SK-N-SH (cell line): Measurements from ENCODE around the gene LRIF1. TPM values are rescaled to one million over a fixed set of nuclear protein-coding genes. Genes with fewer than 3 reads are reported as not detected.

Experiments
- CTCF ChIA-PET: fragments of 300-600, 350-600 bp; formaldehyde crosslinking; extraction: SDS; loops from one replicate; lab custom pipeline; 2021; lab: Yijun Ruan, JAX
- POLR2A ChIA-PET: fragments of 350-600 bp; sonication (Branson Sonifier 250); formaldehyde crosslinking; extraction: SDS; loops from one replicate; lab custom pipeline; 2020; ENCODE audit warnings: antibody characterized with exemption, inconsistent platforms; lab: Yijun Ruan, JAX
- DNase-seq: peaks from one replicate; pipeline ENCODE4 v3.0.0; 2012
- H2AFZ ChIP-seq: fragments of 200-600 bp; sonication (generic); 2 replicates; pipeline ENCODE4 v1.8.1; 2016; ENCODE audit warnings: antibody characterized with exemption, mild to moderate bottlenecking, low read depth
- H3F3A ChIP-seq: fragments of 200-600 bp; sonication (generic); replicated peaks from 2 replicates; pipeline ENCODE3; 2016; ENCODE audit warnings: antibody characterized with exemption, mild to moderate bottlenecking; ENCODE audit not compliant: insufficient read depth
- H3K27ac ChIP-seq, 2 experiments: fragments of 200-500 bp in 1 of 2; fragments of 200-600 bp in 1 of 2; sonication (Bioruptor generic) in 1 of 2; sonication (generic), shearing (Covaris generic) in 1 of 2; 2 replicates each; pipeline versions ENCODE4 v1.5.1 to v1.6.1; 2014 to 2016; ENCODE audit warnings: low read depth in 2 of 2, inconsistent platforms in 1 of 2, low read length in 1 of 2, mild to moderate bottlenecking in 1 of 2, mixed read lengths in 1 of 2
- H3K27me3 ChIP-seq: fragments of 200-600 bp; sonication (generic), shearing (Covaris generic); 2 replicates; pipeline ENCODE4 v1.6.1; 2016; ENCODE audit warnings: mixed run types; ENCODE audit not compliant: insufficient read depth
- H3K36me3 ChIP-seq, 2 experiments: fragments of 200-500 bp in 1 of 2; fragments of 200-600 bp in 1 of 2; sonication (Bioruptor generic) in 1 of 2; sonication (generic) in 1 of 2; replicated peaks in 1 of 2; 2 replicates each; pipeline versions ENCODE3 to v1.5.1; 2014 to 2016; ENCODE audit warnings: low read length in 1 of 2, mild to moderate bottlenecking in 1 of 2; ENCODE audit not compliant: insufficient read depth in 2 of 2, control insufficient read depth in 1 of 2
- H3K4me1 ChIP-seq, 2 experiments: fragments of 200-500 bp in 1 of 2; fragments of 200-600 bp in 1 of 2; sonication (Bioruptor generic) in 1 of 2; sonication (generic), shearing (Covaris generic) in 1 of 2; 2 replicates each; pipeline versions ENCODE4 v1.5.1 to v1.6.1; 2014 to 2016; ENCODE audit warnings: low read depth in 1 of 2, low read length in 1 of 2, mixed run types in 1 of 2; ENCODE audit not compliant: insufficient read depth in 2 of 2, control insufficient read depth in 1 of 2
- H3K4me2 ChIP-seq: fragments of 200-600 bp; sonication (generic), shearing (Covaris generic); 2 replicates; pipeline ENCODE4 v1.6.1; 2017; ENCODE audit warnings: mixed run types
- H3K4me3 ChIP-seq, 2 experiments: fragments of 200-500 bp in 1 of 2; fragments of 200-600 bp in 1 of 2; sonication (Bioruptor generic) in 1 of 2; sonication (generic), shearing (Covaris generic) in 1 of 2; 2 replicates each; pipeline versions ENCODE4 v1.5.1 to v1.8.1; 2014 to 2016; ENCODE audit warnings: low read depth in 2 of 2, inconsistent platforms in 1 of 2, low read length in 1 of 2, mild to moderate bottlenecking in 1 of 2, mixed read lengths in 1 of 2, moderate library complexity in 1 of 2
- H3K79me2 ChIP-seq: fragments of 200-600 bp; sonication (generic); 2 replicates; pipeline ENCODE4 v1.8.1; 2017; ENCODE audit warnings: mild to moderate bottlenecking; ENCODE audit not compliant: insufficient read depth
- H3K9ac ChIP-seq: fragments of 200-600 bp; sonication (generic); 2 replicates; pipeline ENCODE4 v1.6.1; 2017; ENCODE audit warnings: mixed run types
- H3K9me2 ChIP-seq: fragments of 200-600 bp; sonication (generic); 2 replicates; pipeline ENCODE4 v1.6.1; 2017; ENCODE audit warnings: mixed run types
- H3K9me3 ChIP-seq: fragments of 200-600 bp; sonication (generic); 2 replicates; pipeline ENCODE4 v1.6.1; 2017; ENCODE audit warnings: mixed run types, mild to moderate bottlenecking, moderate library complexity
- H4K20me1 ChIP-seq: fragments of 200-600 bp; sonication (generic); 2 replicates; pipeline ENCODE4 v1.6.1; 2017; ENCODE audit warnings: mild to moderate bottlenecking, mixed run types; ENCODE audit not compliant: insufficient read depth
- CHD2 ChIP-seq: fragments of 150-350 bp; IDR thresholded peaks from 2 replicates; pipeline ENCODE4 v1.6.1; 2018; ENCODE audit warnings: low read length; ENCODE audit not compliant: partially characterized antibody
- ELF1 ChIP-seq: IDR thresholded peaks from 2 replicates; pipeline ENCODE4 v1.4.0; 2012
- FOSL2 ChIP-seq: IDR thresholded peaks from 2 replicates; pipeline ENCODE4 v1.4.0; 2012; ENCODE audit warnings: low read depth, mild to moderate bottlenecking, moderate library complexity, borderline replicate concordance
- FOXJ3 ChIP-seq: sonication (generic); formaldehyde crosslinking; IDR thresholded peaks from 2 replicates; pipeline ENCODE4 v1.5.1; 2020; ENCODE audit warnings: mild to moderate bottlenecking, missing genetic modification reagents
- FOXM1 ChIP-seq: IDR thresholded peaks from 2 replicates; pipeline ENCODE4 v1.4.0; 2012; ENCODE audit warnings: low read depth, mild to moderate bottlenecking
- GATA2 ChIP-seq: sonication (generic); formaldehyde crosslinking; IDR thresholded peaks from 2 replicates; pipeline ENCODE4 v1.5.0; 2020; ENCODE audit warnings: mild to moderate bottlenecking, missing genetic modification reagents
- MEF2A ChIP-seq: IDR thresholded peaks from 2 replicates; pipeline ENCODE4 v1.4.0; 2012; ENCODE audit warnings: low read depth, borderline replicate concordance
- POLR2AphosphoS5 ChIP-seq: IDR thresholded peaks from 2 replicates; pipeline ENCODE4 v1.6.1; 2012; ENCODE audit warnings: low read depth, low read length
- RCOR1 ChIP-seq: fragments of 150-350 bp; IDR thresholded peaks from 2 replicates; pipeline ENCODE4 v1.6.1; 2017; ENCODE audit warnings: antibody characterized with exemption, low read length
- REST ChIP-seq: IDR thresholded peaks from 2 replicates; pipeline ENCODE4 v1.6.1; 2012; ENCODE audit warnings: mild to moderate bottlenecking, low read depth, low read length, moderate library complexity
- RXRA ChIP-seq: IDR thresholded peaks from 2 replicates; pipeline ENCODE4 v1.4.0; 2012; ENCODE audit warnings: low read depth, mild to moderate bottlenecking, borderline replicate concordance
- SIN3A ChIP-seq: IDR thresholded peaks from 2 replicates; pipeline ENCODE4 v1.6.1; 2012; ENCODE audit warnings: low read depth, mild to moderate bottlenecking, low read length, moderate library complexity, borderline replicate concordance
- SMC3 ChIP-seq: IDR thresholded peaks from 2 replicates; pipeline ENCODE4 v1.6.1; 2012; ENCODE audit warnings: low read depth, low read length, improper control_type of control experiment
- TEAD4 ChIP-seq: IDR thresholded peaks from 2 replicates; pipeline ENCODE4 v1.4.0; 2012; ENCODE audit warnings: mild to moderate bottlenecking, borderline replicate concordance; ENCODE audit not compliant: insufficient read depth
- USF1 ChIP-seq: IDR thresholded peaks from 2 replicates; pipeline ENCODE4 v1.4.0; 2012; ENCODE audit warnings: low read depth, borderline replicate concordance
- YY1 ChIP-seq: IDR thresholded peaks from 2 replicates; pipeline ENCODE4 v1.4.0; 2012; ENCODE audit warnings: low read depth, mild to moderate bottlenecking
- ZBTB33 ChIP-seq: IDR thresholded peaks from 2 replicates; pipeline ENCODE4 v1.4.0; 2012; ENCODE audit warnings: low read depth, borderline replicate concordance
- WGBS: methylation state at CpG from one replicate; pipeline ENCODE4 v1.1.6; 2017; ENCODE audit warnings: low lambda C conversion rate; 5-methylcytosine and 5-hydroxymethylcytosine counted together
- polyA plus RNA-seq, 3 experiments: library from polyadenylated mRNA; depleted of rRNA; stranded (reverse); fragments of >200 nt; gene quantifications; 2 replicates each; pipeline ENCODE4 v1.2.3, GENCODE V29; 2012

Gene LRIF1
- polyA plus RNA-seq, 1 of the 3 experiments (the other 2 are of a cell fraction) = 6.6 TPM

- H3K4me3 ChIP-seq = no peak overlapping the region
- POLR2A ChIA-PET = no interaction called here
- H3F3A ChIP-seq = no peaks in the 10 kb centered on the region
- CTCF ChIA-PET = no interaction called here
- H3K9me3 ChIP-seq = no peaks in the 10 kb centered on the region
- H3K36me3 ChIP-seq = peaks cover 47 to 57% of the 10 kb centered on the region in 2 experiments
- H3K9ac ChIP-seq = no peak overlapping the region
- peaks cover 46% of the 10 kb centered on the region for H4K20me1 ChIP-seq
- no peaks in the 10 kb centered on the region for H3K9me2 ChIP-seq
- H3K27me3 ChIP-seq = no peaks in the 10 kb centered on the region
- H3K4me2 ChIP-seq = no peak overlapping the region
- TF ChIP-seq ZBTB33 (no peak), GATA2 (CRISPR knock-in tag) (no peak), REST (no peak), USF1 (no peak)
- TF ChIP-seq, all 33 proteins: peak for 0
- Histone ChIP-seq H3K27ac (no peak overlapping the region), H3K4me1 (no peaks in the 10 kb centered on the region), H2AFZ (no peak overlapping the region), H3K79me2 (peaks cover 69% of the 10 kb centered on the region)
- no peak for DNase-seq
These were observed 10.7 kb downstream of the LRIF1 start for GRCh38 chr1:110953031-110953430.

- Histone ChIP-seq H3K4me3 (no peak overlapping the region), H3K27me3 (no peaks in the 10 kb centered on the region), H3K4me2 (no peak overlapping the region), H3K9me3 (no peaks in the 10 kb centered on the region), H4K20me1 (peaks cover 38% of the 10 kb centered on the region), H3K4me1 (no peaks in the 10 kb centered on the region), H3K9ac (no peak overlapping the region), H3K27ac (no peak overlapping the region), H3K9me2 (no peaks in the 10 kb centered on the region), H3K36me3 (peaks cover 54 to 61% of the 10 kb centered on the region in 2 experiments), H3K79me2 (peaks cover 59% of the 10 kb centered on the region), H2AFZ (no peak overlapping the region), H3F3A (no peaks in the 10 kb centered on the region)
- 96% methylated on average over 2 of the region's 2 CpGs for WGBS
- ChIA-PET POLR2A (no interaction called here), CTCF (no interaction called here)
- no peak for DNase-seq
- no peak for TF ChIP-seq TEAD4
- TF ChIP-seq SMC3 = no peak
- TF ChIP-seq CHD2 = no peak
- no peak for TF ChIP-seq GATA2 (CRISPR knock-in tag)
- no peak for TF ChIP-seq REST
- TF ChIP-seq FOXM1 = no peak
- TF ChIP-seq POLR2AphosphoS5 = no peak
- TF ChIP-seq MEF2A = no peak
- no peak for TF ChIP-seq FOXJ3 (CRISPR knock-in tag)
- TF ChIP-seq USF1 = no peak
- no peak for TF ChIP-seq RCOR1
- no peak for TF ChIP-seq ELF1
- TF ChIP-seq SIN3A = no peak
- no peak for TF ChIP-seq FOSL2
- no peak for TF ChIP-seq RXRA
- no peak for TF ChIP-seq YY1
These were observed 11.7 kb downstream of the LRIF1 start for GRCh38 chr1:110952031-110952430.
